OCI-LY1 (cell line): ENCODE measurements around the gene TK2.

Source experiments
- H2AFZ ChIP-seq: fragments of 200-600 bp; sonication (generic), shearing (Covaris generic); 2 replicates; pipeline ENCODE4 v1.6.0; 2014; ENCODE audit warnings: antibody characterized with exemption, mild to moderate bottlenecking, low read length
- H3F3A ChIP-seq: fragments of 200-600 bp; sonication (generic), shearing (Covaris generic); 2 replicates; pipeline ENCODE4 v1.6.0; 2014; ENCODE audit warnings: mild to moderate bottlenecking, antibody characterized with exemption, low read length, moderate library complexity; ENCODE audit not compliant: insufficient read depth
- H3K27ac ChIP-seq: fragments of 200-600 bp; sonication (generic); 2 replicates; pipeline ENCODE4 v1.5.1; 2014; ENCODE audit warnings: low read length, mixed run types, mild to moderate bottlenecking, low read depth; ENCODE audit not compliant: poor library complexity, severe bottlenecking
- H3K27me3 ChIP-seq: fragments of 200-600 bp; sonication (generic); 2 replicates; pipeline ENCODE4 v1.6.0; 2014; ENCODE audit warnings: antibody characterized with exemption, mild to moderate bottlenecking, low read length, moderate library complexity; ENCODE audit not compliant: insufficient read depth
- H3K36me3 ChIP-seq: fragments of 200-600 bp; sonication (generic); 2 replicates; pipeline ENCODE4 v1.6.1; 2014; ENCODE audit warnings: mild to moderate bottlenecking, antibody characterized with exemption, low read length, moderate library complexity, mixed read lengths; ENCODE audit not compliant: insufficient read depth
- H3K4me1 ChIP-seq: fragments of 200-600 bp; sonication (generic); 2 replicates; pipeline ENCODE4 v1.5.1; 2014; ENCODE audit warnings: mild to moderate bottlenecking, low read length, moderate library complexity; ENCODE audit not compliant: insufficient read depth, severe bottlenecking
- H3K4me2 ChIP-seq: fragments of 200-600 bp; sonication (generic), shearing (Covaris generic); 2 replicates; pipeline ENCODE4 v1.6.1; 2014; ENCODE audit warnings: low read length
- H3K4me3 ChIP-seq: fragments of 200-600 bp; sonication (generic); 2 replicates; pipeline ENCODE4 v1.5.1; 2014; ENCODE audit warnings: low read length, low read depth, mild to moderate bottlenecking, mixed read lengths; ENCODE audit not compliant: poor library complexity, severe bottlenecking
- H3K79me2 ChIP-seq: fragments of 200-600 bp; shearing (Covaris generic); 2 replicates; pipeline ENCODE4 v1.6.1; 2016; ENCODE audit warnings: mixed run types, low read length, mixed read lengths; ENCODE audit not compliant: insufficient read depth
- H3K9ac ChIP-seq: fragments of 200-600 bp; sonication (generic), shearing (Covaris generic); 2 replicates; pipeline ENCODE4 v1.6.1; 2014; ENCODE audit warnings: mild to moderate bottlenecking, low read length, mixed read lengths
- H3K9me2 ChIP-seq: fragments of 200-600 bp; sonication (generic), shearing (Covaris generic); 2 replicates; pipeline ENCODE4 v1.6.1; 2014; ENCODE audit warnings: low read depth, mild to moderate bottlenecking, low read length, mixed read lengths
- H3K9me3 ChIP-seq: fragments of 200-600 bp; shearing (Covaris generic); 2 replicates; pipeline ENCODE4 v1.6.1; 2014; ENCODE audit warnings: low read length, mixed read lengths
- H4K20me1 ChIP-seq: fragments of 200-600 bp; sonication (generic), shearing (Covaris generic); 2 replicates; pipeline ENCODE4 v1.6.0; 2016; ENCODE audit warnings: mild to moderate bottlenecking, low read length; ENCODE audit not compliant: insufficient read depth
- EZH2 ChIP-seq: fragments of 200-600 bp; sonication (generic), shearing (Covaris generic); IDR thresholded peaks from 2 replicates; pipeline ENCODE4 v1.8.0; 2017; ENCODE audit warnings: borderline replicate concordance, mixed run types, mild to moderate bottlenecking, antibody characterized with exemption, low read length, moderate library complexity, mixed read lengths
- TF ChIP-seq, protein P1 (sequence below): fragments of 200-600 bp; sonication (generic), shearing (Covaris generic); IDR thresholded peaks from 2 replicates; pipeline ENCODE4 v1.5.1; 2017; ENCODE audit warnings: mild to moderate bottlenecking, antibody characterized with exemption, low read length, moderate library complexity, mixed read lengths

TK2 gene

DNA sequence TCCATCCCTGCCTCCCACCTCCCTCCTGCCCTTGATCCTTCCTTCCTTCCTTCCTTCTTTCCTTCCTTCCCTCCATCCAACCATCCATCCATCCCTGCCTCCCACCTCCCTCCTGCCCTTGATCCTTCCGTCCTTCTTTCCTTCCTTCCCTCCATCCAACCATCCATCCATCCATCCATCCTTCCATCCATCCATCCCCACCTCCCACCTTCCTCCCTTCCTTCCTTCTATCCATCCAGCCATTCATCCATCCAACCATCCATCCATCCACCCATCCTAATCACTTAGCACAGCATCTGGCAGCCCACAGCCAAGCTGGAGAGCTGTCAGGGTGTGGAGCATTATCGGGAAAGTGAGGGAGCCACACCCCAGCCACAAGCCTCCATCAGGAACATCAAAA, 54.5 kb downstream of the TK2 start:
- Histone ChIP-seq H3K9ac (no peak overlapping the region), H3K4me3 (no peak overlapping the region), H3K27me3 (no peaks in the 10 kb centered on the region), H3K4me1 (no peaks in the 10 kb centered on the region), H3K36me3 (no peaks in the 10 kb centered on the region), H3K79me2 (no peaks in the 10 kb centered on the region), H3F3A (no peaks in the 10 kb centered on the region), H3K9me2 (no peaks in the 10 kb centered on the region), H3K4me2 (no peak overlapping the region), H4K20me1 (no peaks in the 10 kb centered on the region), H2AFZ (no peak overlapping the region), H3K9me3 (no peaks in the 10 kb centered on the region), H3K27ac (no peak overlapping the region)
- TF ChIP-seq EZH2 = no peak
- TF ChIP-seq, protein P1, sequence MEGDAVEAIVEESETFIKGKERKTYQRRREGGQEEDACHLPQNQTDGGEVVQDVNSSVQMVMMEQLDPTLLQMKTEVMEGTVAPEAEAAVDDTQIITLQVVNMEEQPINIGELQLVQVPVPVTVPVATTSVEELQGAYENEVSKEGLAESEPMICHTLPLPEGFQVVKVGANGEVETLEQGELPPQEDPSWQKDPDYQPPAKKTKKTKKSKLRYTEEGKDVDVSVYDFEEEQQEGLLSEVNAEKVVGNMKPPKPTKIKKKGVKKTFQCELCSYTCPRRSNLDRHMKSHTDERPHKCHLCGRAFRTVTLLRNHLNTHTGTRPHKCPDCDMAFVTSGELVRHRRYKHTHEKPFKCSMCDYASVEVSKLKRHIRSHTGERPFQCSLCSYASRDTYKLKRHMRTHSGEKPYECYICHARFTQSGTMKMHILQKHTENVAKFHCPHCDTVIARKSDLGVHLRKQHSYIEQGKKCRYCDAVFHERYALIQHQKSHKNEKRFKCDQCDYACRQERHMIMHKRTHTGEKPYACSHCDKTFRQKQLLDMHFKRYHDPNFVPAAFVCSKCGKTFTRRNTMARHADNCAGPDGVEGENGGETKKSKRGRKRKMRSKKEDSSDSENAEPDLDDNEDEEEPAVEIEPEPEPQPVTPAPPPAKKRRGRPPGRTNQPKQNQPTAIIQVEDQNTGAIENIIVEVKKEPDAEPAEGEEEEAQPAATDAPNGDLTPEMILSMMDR = no peak

DNA sequence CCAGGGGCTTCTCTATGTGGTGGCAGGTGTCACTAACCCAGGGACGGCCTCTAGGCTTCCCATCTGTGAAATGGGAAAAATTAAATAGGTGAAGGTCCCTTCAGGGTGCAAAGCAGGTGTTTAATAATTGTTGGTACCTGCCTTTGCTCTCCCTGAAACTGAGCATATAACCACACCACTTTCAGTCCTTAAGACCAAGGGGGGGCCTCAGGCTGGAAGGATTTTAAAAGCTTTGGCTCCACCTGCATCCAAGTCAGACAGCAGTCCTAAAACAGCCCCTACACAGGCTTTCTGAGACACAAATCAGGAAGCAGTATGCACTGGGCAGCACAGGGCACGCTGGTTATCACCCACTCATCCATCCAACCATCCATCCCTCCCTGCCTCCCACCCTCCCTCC, 55.0 kb downstream of the TK2 start:
- no peaks in the 10 kb centered on the region for H3K79me2 ChIP-seq
- no peaks in the 10 kb centered on the region for H3K9me3 ChIP-seq
- TF ChIP-seq, protein P1 = no peak
- no peak for TF ChIP-seq EZH2
- H3K4me2 ChIP-seq = no peak overlapping the region
- no peaks in the 10 kb centered on the region for H3K36me3 ChIP-seq
- no peak overlapping the region for H2AFZ ChIP-seq
- H3K9ac ChIP-seq = no peak overlapping the region
- no peak overlapping the region for H3K27ac ChIP-seq
- no peaks in the 10 kb centered on the region for H4K20me1 ChIP-seq
- H3K4me3 ChIP-seq = no peak overlapping the region
- no peaks in the 10 kb centered on the region for H3K9me2 ChIP-seq
- H3F3A ChIP-seq = no peaks in the 10 kb centered on the region
- no peaks in the 10 kb centered on the region for H3K27me3 ChIP-seq
- no peaks in the 10 kb centered on the region for H3K4me1 ChIP-seq

DNA sequence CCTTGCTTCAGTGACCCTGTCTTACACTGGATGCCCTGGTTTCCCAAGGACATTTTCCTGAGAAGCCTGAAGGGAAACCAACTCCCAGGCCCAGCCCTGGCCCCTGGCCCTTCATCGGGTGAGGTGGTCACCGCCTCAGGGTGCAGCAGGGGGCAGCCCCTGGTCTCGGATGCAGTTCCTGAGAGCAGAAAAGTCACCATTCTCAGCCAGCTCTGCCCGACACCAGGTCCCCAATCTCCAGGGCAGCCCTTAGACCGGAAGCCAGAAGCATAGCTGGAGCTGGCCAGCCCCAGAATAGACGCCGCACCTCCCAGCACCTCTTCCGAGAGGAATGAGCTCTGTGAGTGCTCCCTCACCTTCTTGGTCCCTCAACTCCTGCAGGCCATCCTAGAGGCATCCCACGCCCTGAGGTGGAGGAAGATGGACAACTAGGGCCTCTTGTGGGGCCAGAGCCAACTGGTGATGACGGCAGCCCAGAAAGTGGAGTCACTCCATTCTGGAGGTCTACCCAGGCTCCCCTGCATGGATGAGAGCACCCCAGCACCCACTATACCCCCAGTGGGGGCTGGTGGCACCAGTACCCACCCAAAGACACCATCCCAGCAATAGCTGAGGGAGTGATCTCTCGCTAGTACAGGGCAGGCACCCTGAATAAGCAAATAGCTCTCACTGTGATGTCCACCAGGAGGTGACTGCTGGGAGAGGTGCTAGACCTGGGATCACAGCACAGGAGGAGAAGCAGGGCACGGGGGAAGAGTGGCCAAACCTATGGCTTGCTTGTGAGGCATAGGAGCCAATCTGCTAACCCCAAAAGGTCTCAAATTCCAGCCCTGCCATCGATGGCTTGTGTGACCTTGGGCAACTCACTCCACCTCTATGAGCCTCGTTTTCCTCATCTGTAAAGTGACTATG, 56.2 kb downstream of the TK2 start:
- Histone ChIP-seq H3K9ac (no peak overlapping the region), H3K27me3 (no peaks in the 10 kb centered on the region), H2AFZ (no peak overlapping the region), H3K9me2 (no peaks in the 10 kb centered on the region), H3K9me3 (no peaks in the 10 kb centered on the region), H3K27ac (no peak overlapping the region), H3K79me2 (no peaks in the 10 kb centered on the region), H3F3A (no peaks in the 10 kb centered on the region), H3K36me3 (no peaks in the 10 kb centered on the region), H3K4me1 (no peaks in the 10 kb centered on the region), H3K4me3 (no peak overlapping the region), H4K20me1 (no peaks in the 10 kb centered on the region), H3K4me2 (no peak overlapping the region)
- TF ChIP-seq EZH2 = no peak
- TF ChIP-seq, protein P1 = no peak
